Hematopoietic multipotent progenitor cell treated with erythropoietin and hydrocortisone succinate and interleukin-3 and kit ligand, for 8 days (in vitro differentiated cells): ENCODE results near the gene DHX36.

Source experiments
- DNase-seq: peaks from one replicate; pipeline ENCODE4 v3.0.0-alpha.2; 2015

The DHX36 gene

GRCh38 chr3:154223519-154223918 lies 100.8 kb downstream of the DHX36 start:
- no peak for DNase-seq
